GM12865 (cell line): ENCODE data around the gene PPFIA4.

Source experiments
- DNase-seq: peaks from one replicate; pipeline ENCODE4 v3.0.0; 2010; ENCODE audit warnings: low read depth
- H3K4me3 ChIP-seq: 2 replicates; pipeline ENCODE4 v1.5.1; 2011; ENCODE audit warnings: mild to moderate bottlenecking, low read depth, low read length, control low read depth
- TF ChIP-seq, protein P1 (sequence below): IDR thresholded peaks from 2 replicates; pipeline ENCODE4 v1.5.1; 2011; ENCODE audit warnings: low read length, control low read depth, low read depth, inconsistent platforms; ENCODE audit not compliant: insufficient read depth; ENCODE audit errors: missing control alignments

The PPFIA4 gene

DNA sequence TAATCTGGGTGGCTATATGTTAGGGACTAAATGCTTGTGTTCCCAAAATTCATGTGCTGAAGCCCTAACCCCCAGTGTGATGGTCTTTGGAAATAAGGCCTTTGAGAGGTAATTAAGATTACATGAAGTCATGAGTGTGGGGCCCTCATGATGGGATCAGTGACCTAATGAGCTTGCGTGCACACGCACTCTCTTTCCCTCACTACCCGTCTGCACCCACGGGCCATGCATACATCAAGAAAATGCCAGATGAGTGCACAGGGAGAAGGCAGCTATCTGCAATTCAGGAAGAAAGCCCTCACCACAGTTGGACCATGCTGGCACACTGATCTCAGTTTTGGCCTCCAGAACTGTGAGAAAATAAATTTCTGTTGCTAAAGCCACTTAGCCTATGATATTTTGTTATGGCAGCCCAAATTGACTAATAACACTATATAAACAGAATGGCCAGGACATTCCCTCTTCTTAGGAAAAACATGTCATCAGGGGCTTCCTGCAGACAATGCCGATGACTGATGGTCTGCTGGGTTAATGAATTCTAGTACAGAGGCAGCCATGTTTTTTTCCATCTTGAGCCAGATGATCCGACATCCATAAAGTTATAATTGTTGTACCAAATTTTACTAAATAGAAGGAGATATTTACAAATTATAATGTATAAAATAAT is 77.7 kb downstream of the PPFIA4 start:
- H3K4me3 ChIP-seq = no peak overlapping the region
- TF ChIP-seq, protein P1, sequence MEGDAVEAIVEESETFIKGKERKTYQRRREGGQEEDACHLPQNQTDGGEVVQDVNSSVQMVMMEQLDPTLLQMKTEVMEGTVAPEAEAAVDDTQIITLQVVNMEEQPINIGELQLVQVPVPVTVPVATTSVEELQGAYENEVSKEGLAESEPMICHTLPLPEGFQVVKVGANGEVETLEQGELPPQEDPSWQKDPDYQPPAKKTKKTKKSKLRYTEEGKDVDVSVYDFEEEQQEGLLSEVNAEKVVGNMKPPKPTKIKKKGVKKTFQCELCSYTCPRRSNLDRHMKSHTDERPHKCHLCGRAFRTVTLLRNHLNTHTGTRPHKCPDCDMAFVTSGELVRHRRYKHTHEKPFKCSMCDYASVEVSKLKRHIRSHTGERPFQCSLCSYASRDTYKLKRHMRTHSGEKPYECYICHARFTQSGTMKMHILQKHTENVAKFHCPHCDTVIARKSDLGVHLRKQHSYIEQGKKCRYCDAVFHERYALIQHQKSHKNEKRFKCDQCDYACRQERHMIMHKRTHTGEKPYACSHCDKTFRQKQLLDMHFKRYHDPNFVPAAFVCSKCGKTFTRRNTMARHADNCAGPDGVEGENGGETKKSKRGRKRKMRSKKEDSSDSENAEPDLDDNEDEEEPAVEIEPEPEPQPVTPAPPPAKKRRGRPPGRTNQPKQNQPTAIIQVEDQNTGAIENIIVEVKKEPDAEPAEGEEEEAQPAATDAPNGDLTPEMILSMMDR = no peak
- no peak for DNase-seq

- H3K4me3 ChIP-seq = no peak overlapping the region
- DNase-seq = no peak
- TF ChIP-seq, protein P1 = no peak
These were observed 78.6 kb downstream of the PPFIA4 start for GRCh38 chr1:203104789-203105390.

DNA sequence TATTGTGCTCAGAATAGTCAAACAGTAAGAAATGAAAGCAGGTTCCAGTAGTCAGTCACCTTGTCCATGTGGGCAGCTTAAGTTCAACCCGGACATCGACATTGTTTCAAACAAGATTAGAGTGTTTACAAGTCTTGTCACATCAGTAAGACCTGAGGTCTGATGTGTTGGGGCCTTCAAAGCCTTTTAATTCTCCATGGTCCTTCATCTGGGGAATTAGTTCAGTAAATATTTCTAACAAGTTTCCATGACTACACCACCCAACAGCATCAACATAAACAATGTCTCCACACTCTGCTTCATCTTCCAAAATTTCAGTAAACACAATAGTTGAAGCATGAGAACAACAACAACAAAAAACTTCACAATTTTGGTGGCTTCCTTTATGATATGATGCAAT is 86.2 kb downstream of the PPFIA4 start:
- TF ChIP-seq, protein P1 = no peak
- H3K4me3 ChIP-seq = no peak overlapping the region
- no peak for DNase-seq

DNA sequence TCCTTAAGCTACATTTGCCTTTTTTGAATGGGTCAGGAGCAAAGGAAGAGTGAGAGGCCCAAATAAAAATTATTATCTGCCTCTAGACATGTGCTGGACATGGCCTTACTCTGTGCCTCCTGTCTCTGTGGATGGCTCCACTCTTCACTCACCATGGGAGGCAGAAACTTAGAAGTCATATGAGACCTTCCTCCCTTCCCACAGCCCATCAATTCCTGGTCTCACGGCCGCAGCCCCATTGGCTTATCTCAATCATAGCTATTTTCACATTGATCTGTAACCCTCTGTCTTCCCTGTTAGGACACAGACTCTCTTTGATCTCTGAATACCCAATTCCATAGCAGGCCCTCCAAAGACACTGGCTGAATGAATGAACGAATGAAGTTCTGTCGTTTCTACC is 87.0 kb downstream of the PPFIA4 start:
- no peak for DNase-seq
- no peak overlapping the region for H3K4me3 ChIP-seq
- TF ChIP-seq, protein P1 = no peak

GRCh38 chr1:203114202-203114601 is 87.9 kb downstream of the PPFIA4 start:
- TF ChIP-seq, protein P1 = no peak
- no peak for DNase-seq
- H3K4me3 ChIP-seq = no peak overlapping the region

- DNase-seq = no peak
- TF ChIP-seq, protein P1 = no peak
- H3K4me3 ChIP-seq = no peak overlapping the region
These were observed 90.0 kb downstream of the PPFIA4 start for GRCh38 chr1:203116091-203116820.
